Activated effector memory CD4-positive, alpha-beta T cell treated with Interleukin-2 at 50 U/mL for 16 hours (primary cell): Measurements from ENCODE around the gene UBE2L5.
A peak's percentile ranks its signal among the peaks of the same experiment; 100 is the strongest.
"Not testable (repeated sequence)": the region's sequence is repeated elsewhere in the genome, so short reads cannot be mapped to it uniquely, and the experiment has no call there.

Source experiments
- DNase-seq: peaks from one replicate; pipeline ENCODE4 v3.0.0-alpha.2; 2020

Gene UBE2L5

DNA sequence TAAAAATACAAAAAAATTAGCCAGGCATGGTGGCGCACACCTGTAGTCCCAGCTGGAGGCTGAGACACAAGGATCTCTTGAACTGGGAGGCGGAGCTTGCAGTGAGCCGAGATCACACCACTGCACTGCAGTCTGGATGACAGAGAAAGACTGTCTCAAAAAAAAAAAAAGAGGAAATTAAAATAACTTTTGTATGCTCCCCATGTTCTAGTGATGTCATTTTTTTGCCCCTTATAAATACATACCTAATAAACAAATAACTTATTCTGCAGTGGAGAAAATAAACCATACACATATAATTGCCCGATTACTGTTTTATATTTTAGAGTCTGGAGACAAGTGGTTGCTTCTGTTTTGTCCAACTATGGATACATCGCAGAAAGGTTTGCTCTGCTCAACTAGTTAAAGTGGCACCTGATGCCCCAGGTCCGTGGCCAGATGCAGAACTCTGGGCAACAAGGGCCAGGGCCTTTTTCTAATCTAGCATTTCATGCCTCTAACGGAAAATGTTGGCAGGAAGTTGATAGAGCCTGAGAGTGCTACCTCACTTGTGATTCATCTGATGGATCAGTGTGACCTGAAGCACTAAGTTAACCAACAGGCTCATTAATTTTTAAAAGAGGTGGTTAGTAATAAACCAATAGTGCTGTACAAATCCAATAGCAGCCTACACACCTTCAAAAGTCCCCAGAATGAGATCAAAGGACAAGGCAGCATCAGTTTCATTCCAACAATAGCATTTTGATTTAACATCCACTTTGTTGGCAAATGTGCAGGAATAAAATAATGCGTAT lies 18.8 kb downstream of the UBE2L5 start:
- no peak for DNase-seq

DNA sequence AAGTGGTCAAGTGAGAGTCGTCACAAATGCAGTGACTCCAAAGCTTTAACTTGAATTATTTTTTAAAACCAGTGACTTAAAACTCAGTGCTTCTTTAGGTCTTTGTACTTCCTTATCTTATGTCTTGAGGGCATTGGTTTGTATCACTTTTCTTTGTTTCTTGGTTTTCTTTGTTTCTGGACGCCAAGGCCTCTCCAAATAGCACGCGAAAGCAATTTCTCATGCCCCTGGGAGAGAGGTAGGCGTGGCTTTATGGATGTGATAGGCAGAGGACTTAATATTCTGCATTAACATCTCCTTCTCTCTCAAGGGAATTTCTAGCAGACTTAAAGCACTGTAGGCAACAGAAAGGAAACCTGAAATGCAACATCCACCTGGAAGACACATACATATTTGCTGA lies 20.6 kb downstream of the UBE2L5 start:
- DNase-seq = no peak

DNA sequence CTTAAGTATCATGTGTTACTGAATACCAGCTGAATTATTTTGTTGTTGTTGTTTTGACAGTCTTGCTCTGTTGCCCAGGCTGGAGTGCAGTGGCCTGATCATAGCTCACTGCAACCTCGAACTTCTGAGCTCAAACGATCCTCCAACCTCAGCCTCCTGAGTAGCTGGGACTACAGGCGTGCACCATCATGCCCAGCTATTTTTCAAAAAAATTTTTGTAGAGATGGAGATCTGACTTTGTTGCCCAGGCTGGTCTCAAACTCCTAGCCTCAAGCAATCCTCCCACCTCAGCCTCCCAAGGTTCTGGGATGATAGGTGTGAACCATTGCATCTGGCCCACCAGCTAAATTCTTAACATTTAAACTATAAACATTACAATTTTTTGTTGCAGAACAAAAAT lies 21.2 kb downstream of the UBE2L5 start:
- not testable (repeated sequence) for DNase-seq

DNA sequence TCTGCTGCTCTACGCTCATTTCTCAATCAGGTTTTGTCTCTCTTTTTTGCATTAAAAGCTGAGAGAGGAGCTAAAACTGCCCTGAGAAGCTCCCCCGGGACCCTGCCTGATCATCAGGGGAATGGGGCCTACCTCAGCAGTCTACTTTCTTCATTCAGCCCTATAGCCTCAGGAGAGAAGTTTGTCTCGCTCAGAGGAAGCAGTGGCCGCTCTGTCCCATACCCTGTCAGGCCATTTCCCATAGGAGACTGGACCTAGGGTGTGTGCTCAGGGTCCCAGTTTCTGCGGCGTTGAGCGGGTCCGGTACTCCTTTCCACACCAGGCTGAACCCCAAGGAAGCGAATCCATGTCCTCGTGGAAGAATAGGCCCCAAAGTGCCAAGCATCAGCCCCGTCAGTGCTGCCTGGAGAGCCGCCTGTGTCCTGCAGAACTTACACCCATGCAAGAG lies 21.7 kb downstream of the UBE2L5 start:
- DNase-seq = no peak

DNA sequence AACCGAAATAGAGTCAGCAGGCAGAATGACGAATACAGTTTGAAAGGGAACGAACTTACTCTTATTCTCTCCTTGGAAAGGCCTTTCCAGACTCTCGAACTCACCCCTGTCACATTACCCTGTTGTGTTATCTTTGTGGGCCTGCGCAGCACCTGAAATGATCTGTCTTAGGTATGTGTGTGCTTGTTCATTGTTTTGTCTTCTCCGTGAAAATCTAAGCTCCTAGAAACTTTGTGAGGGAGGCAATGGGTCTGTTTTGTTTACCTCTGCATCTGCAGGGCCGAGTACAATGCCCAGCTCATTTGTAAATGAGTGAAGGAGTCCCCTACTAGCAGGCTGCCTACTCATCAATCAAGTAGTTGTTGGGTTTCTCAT lies 23.8 kb downstream of the UBE2L5 start:
- DNase-seq = no peak

DNA sequence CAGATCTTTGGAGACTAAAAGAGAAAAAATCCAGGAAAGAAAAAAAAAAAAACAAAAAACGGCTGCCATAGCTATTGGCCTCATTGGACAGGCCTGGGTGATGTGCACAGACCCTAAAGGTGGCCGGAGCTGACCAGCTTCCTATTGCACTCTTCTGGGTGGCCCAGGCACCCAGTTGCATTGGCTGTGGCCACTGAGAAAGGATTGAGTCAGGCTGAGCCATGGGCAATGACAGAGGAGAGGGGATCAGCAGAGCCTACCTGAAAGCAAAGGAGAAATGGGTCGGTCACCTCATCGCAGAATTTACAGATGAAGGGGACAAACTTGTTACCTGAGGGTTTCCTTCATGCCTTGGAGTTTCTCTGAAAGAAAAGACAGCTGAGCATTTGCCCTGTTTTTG lies 26.1 kb downstream of the UBE2L5 start:
- DNase-seq = no peak

DNA sequence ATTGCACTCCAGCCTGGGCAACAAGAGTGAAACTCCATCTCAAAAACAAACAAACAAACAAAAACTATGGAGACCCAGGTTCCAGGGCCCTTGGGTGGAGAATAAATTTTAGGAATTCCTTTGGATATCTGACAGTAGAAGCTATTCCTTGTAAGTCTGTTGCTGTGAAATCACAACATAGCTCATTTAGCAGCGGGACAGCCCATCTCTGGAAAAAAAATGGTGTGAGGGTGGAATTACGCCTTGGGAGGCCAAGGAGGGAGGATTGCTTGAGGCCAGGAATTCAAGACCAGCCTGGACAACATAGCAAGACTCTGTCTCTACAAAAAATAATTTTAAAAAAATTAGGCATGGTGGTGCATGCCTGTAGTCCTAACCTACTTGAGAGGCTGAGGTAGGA lies 27.8 kb downstream of the UBE2L5 start:
- no peak for DNase-seq

DNA sequence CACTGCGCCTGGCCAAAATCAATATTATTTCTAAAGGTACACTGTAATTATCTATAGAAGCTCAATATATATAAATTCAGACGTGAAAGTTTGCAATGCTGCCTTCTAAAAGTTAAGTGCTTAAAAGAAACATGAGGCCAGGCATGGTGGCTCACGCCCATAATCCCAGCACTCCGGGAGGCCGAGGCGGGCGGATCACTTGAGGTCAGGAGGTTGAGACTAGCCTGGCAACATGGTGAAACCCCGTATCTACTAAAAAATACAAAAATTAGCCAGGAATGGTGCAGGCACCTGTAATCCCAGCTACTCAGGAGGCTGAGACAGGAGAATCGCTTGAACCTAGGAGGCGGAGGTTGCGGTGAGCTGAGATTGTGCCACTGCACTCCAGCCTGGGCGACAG lies 29.2 kb downstream of the UBE2L5 start:
- DNase-seq = not testable (repeated sequence)

DNA sequence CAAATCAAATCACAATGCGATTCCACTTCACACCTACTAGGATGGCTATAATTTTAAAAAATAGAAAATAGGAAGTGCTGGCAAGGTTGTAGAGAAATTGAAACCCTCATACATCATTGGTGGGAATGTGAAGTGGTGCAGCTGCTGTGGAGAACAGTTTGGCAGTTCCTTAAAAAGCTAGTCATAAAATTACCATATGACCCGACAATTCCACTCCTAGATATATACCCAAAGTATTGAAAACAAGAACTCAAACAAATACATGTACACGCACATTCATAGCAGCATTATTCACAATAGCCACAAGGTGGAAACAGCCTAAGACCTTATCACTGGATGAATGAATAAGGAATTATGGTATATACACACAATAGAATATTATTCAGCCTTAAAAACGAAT lies 31.4 kb downstream of the UBE2L5 start:
- DNase-seq = no peak

DNA sequence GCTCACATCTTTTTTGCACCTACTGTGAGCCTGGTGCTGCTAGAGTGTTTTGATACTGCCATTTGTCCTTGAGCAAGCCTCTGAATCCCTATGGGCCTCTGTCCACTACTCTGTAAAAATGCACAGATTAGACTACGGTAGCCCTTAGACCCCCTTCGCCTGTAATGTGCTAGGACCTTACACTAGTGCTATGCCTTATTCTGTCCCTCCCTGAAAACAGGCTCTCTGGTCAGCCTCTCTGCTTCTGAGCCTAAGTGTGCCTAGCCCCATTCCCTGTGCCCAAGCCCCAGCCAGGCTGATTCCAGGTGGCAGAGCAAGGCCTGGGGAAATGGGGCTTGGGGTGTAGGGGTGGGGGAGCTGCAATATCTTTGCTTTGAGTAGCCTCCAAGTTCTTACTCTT lies 32.7 kb downstream of the UBE2L5 start:
- DNase-seq = no peak

DNA sequence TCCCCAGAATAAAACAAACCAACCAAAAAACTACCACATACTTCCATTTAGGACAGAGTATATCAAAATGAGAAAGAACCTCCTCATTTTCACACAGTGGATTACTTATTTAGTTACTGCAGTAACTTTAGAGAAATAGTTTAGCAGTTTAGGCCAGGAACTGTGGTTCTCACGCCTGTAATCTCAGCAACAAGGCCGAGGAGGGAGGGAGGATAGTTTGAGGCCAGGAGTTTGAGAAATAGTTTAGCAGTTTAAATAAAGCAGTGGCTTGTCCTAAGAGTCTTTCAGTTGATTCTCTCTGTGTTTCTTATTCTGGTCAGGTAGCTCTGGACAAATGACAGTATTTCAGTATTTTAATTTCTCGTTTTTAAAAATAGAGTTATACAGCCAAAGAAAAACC lies 34.0 kb downstream of the UBE2L5 start:
- DNase-seq = no peak

DNA sequence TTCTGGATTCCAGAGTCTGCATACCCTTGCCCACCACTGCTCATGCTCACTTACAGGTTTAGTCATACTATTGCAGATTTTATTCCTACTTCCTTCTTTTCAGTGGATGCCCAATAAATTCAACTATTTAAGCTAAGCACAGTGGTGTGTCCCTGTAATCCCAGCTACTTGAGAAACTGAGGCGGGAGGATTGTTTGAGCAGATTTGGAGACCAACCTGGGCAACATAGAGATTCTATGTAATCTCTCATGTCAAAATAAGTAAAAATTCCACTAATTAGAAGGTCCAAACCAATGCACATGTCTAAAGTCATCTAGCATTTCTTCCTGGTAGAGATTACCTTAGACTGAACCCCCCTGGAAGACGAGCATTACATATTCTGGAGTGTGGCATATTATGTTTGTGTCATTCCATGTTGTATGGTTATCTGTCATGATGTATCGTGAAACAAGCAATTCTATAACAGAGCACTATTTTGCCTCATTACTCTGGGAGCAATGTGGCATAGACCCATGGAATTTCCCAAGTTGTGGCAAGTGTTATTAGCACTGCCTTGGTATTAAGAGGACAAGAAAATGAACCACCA lies 35.1 kb downstream of the UBE2L5 start:
- DNase-seq = no peak

DNA sequence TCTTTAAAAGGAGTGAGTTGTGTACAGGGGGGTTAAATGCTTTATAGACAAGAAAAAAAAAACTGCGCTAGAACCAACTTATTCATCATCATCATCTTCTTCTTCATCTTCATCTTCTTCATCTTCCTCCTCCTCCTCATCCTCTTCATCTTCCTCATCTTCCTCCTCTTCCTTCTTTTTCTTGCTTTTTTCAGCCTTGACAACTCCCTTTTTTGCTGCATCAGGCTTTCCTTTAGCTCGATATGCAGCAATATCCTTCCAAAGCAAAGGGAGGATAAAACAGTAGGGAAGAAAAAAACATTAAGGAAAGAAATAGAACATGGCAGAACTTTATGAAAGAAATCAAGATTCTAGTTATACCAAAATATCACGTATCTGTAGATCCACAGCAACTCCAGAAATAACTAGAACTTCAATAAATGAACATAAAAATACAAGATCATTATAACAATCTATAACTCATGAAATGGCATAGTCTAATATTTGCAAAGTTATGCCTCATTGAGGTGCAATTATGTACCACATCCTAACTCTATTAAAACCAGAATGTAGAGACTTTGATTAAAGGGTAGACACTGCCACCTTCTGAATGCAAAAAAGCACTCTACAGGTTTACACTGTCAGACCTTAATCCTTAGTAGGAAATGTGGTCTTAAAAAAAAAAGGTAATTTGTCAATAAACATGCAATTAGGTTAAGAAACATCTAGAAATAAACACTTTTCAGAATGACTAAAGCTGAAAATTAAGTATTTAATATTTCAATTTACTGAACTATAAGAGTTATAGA lies 39.2 kb downstream of the UBE2L5 start:
- not testable (repeated sequence) for DNase-seq

DNA sequence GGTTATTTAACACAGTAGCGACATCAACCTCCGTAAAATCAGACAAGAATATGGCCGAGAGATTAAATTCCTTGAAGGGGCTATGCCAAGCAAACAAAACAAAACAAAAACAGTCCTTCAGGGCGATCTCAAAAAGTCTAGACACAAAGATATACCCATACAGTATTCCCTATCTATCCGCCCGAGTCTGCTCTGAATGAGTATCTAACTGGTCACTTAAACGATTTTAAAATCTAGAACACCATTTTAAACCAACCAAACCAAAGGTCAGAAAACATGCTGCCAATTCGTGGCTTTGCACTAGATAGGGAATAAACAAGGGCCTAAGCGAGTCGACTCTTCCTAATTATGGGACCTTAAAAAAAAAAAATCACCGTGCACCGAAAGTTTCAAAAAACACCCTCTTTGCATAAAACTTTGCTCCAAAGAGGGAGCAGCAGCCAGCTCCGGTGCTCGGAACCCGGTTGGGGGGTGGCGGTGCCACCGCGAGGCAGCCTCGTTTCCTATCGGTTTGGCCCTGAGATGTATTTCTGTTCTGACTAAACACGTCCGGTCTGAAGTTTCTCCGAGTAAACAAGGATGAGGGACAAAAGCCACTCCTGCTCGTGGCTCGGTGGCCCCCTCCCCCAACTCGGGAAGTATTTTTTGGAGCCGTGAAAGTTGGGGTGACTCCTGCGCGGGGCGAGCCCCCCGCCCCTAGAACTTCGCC lies 41.6 kb downstream of the UBE2L5 start:
- DNase-seq = peak; percentile 68

DNA sequence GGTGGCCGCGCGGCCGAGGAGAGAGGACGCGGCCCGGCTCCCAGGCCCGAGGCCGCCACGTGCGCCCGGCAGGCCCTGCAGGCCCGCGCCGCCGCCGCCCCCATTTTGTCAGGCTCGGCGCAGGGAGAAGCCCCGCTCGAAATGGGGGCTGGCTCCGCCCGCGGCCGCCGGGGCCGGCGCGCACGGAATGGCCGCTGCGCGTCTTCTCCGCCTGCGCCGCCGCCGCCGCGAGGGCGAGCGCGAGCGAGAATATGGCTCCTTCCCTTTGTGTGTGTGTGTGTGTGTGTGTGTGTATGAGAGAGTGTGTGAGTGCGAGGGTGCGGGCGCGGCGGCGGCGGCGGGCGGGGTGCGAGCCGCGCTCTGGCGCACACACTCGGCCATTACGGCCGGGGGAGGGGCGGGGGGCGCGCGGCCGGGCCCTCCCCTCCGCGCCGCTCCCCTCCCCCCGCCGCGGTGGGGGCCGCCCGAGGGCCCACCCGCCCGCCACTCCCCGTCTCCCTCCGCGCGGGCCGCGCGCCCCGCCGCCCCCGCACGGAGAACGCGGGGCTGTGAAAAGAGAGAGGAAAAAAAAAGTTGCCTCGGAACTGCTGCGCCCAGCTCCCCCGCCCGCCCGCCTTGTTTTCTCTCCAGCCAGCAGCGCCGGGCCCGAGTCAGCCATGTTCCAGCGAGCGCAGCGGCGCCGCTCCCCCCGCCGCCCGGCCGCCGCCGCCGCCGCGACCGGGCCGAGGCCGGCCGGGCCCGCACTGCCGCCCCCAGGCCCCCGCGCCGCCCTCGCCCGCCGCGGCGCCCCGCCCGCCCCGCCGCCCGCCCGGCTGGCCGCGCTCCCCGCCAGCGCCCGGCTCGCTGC lies 42.4 kb downstream of the UBE2L5 start:
- peak; percentile 61 for DNase-seq

DNA sequence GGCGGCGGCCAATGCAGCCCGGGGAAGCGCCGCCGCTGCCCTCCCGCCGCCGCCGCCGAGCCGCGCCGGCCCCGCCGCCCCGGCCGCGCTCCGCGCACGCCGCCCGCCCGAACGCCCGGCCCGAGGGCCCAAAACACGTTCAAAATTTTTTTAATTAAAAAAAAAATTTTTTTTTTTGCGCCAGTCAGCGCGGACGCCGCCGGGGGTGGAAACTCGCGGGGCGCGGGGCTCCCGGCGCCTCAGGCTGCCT lies 43.0 kb downstream of the UBE2L5 start:
- DNase-seq = no peak

DNA sequence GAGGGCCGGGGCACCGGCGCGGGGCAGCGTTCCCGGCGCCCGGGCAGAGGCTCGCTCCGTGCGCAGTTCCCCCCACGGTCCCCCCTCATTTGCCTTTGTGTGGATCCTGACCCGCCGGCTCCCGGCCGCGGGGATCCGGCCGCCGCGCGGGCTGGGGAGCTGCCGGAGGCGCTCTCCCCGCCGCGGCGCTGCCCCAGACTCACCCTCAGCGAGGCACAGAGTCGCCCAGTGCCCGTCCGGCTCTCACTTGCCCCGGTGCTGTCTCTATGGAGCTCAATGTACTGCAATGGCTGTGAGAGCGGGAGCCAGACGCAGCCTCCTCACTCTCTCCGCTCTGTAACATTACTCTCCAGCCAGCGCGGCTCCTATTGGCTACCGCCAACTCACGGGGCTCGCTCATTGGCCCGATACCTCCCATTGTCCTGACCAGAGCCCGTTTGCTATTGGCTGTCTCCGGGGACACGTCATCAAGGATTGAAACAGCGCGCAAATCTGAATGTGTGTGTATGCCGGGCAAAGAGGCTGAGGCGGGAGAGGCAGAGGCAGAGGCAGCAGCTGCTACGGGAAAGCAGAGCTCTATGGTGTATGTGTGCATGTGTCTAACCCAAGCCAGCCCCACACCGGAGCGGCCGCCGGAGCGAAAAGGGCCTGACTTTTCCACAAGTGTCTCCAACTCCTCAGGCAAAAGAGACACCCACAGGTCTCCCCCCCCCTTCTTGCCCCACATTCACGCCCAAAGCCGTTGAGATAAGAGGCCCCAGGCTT lies 43.5 kb downstream of the UBE2L5 start, which contains the start of gene HMGB1:
Gene HMGB1, minus strand, starts transcription at position 344 of the 765 bp plus-strand sequence. CDS start 2,256 bp downstream, outside the sequence.
- DNase-seq = peak; percentile 96

DNA sequence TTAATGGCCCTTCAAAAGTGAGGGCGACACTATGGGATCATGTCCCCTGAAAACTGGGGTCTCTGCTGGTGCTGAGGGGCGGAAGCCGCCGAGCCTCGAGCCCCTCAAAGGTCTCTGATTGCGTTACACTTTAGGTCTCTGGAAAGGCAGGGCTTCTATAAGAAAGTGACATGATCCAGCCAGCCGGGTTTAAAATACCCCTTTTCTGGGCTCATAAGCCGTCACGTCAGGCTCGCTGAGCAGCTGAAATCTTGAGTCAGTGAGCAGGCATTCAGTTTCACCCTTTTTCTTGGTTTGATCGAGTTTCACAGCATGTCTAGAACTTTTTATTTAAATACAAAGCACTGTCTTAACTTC lies 44.0 kb downstream of the UBE2L5 start:
- no peak for DNase-seq

DNA sequence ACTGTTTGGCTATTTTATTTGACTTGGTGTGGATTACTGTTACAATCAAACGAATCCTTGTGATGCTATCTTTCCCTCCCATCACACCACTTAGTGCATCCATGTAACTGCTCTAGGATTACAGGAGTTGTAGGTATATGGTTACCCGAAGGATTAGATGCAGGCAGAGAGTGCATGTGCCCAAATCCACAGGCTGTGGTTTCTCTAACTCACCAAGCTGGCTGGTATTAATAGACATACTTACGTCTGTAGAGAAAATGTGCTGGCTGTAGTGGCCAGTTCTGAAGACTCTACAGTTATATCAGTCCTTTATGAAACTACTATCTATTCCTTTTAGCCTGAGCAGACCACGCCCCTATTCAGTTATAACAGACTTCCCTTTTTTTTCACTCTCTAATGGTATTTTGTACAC lies 44.6 kb downstream of the UBE2L5 start:
- no peak for DNase-seq

DNA sequence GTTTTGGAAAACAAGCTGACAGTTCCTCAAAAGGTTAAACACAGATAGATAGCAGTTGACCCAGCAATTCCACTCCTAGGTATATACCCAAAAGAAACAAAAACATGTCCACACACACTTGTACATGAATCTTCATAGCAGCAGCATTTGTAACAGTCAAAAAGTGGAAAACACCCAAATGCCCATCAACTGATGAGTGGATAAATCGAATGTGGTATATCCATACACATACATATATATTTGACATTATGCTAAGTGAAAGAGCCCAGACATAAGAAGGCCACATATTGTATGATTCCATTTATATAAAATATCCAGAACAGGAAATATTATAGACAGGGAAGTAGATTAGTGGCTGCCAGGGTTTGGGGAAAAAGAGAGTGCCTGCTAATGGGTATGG lies 51.4 kb downstream of the UBE2L5 start:
- DNase-seq = no peak

DNA sequence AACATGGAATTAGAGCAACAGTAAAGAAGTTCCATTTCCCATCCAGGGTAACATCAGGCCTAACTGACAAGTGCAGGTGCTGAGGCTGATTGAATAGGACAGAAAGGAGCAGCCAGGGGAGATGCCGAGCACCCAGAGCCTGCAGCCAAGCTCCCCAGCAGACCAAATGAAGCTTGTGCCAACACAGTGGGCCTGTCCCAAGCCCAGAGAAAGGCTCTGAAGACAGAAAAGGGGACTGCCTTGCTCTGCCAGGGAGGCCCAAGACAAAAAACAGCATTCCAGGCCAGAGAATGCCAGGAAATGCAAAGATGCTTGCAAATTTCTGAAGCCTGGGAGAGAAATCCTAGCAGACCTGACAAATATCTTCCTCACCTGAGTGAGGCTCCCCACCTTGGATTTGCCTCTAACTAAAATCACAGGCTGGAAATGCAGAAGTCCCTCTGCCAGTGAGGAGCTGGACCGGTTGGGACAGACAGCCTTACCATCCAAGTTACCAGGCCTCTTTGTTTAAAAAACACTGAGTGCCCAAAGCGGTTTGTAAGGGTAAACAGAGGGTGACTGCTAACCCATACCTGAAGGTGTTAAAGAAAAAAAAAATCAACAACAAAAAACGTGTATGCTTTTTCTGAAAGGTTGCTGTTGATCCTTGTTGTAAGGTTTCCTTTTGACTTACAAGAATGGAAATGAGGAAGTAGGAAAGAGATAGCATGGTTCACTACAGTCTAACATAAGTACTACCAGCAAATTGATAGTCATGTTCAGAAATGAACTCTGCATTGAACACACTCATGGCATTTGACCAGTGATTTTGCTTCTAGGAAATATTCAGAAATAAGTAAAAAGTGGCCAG lies 55.3 kb downstream of the UBE2L5 start:
- no peak for DNase-seq
